ENCODE measurements around the gene UCHL5.

- TF ChIP-seq EZH2 (IDR thresholded peaks at IDR 0.05; ENCODE audit: borderline replicate concordance, low read depth, low read length, severe bottlenecking) (no peak), CTCF (IDR thresholded peaks at IDR 0.05; ENCODE audit: extremely low read depth in 1 of 2, insufficient read depth in 1 of 2, low read depth in 1 of 2, low read length in 2 of 2) (no peak), POLR2AphosphoS5 (IDR thresholded peaks at IDR 0.05; ENCODE audit: insufficient read depth, low read depth, low read length) (no peak), POLR2A (IDR thresholded peaks at IDR 0.05; ENCODE audit: low read depth, low read length) (no peak), MAX (IDR thresholded peaks at IDR 0.05; ENCODE audit: insufficient read depth, insufficient read length) (no peak), GATA2 (IDR thresholded peaks at IDR 0.05; ENCODE audit: insufficient read depth, insufficient read length, low read depth, low read length) (no peak), FOS (IDR thresholded peaks at IDR 0.05; ENCODE audit: borderline replicate concordance, insufficient read depth, low read length) (no peak), MYC (IDR thresholded peaks at IDR 0.05; ENCODE audit: low read depth, low read length) (no peak)
Measured at GRCh38 chr1:193077991-193078390, 18.8 kb upstream of the UCHL5 start.

Data from endothelial cell of umbilical vein (primary cell).